ENCODE measurements around the gene PIK3C2B. TPM values are rescaled to one million over a fixed set of nuclear protein-coding genes. Genes with fewer than 3 reads are reported as not detected.

The PIK3C2B gene
- total and polyA plus RNA-seq, 4 experiments from 2014 or later, result 0.13 to 46.9 (median 23.7) TPM

DNA sequence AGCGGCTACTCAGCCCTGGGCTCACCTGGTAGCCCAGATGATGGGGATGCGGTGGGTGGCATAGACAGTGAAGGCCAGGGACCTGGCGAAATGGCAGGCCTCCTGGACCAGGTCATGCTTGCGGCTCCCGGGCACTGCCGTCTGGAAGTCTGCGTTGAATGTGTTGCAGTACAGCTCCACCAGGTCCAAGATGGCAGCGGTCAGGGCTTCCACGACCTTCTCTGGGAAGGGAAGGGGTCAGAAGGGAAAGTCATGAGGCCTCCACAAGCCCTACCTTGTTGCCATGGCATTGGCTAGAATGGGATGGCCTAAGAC lies 38.8 kb downstream of the PIK3C2B start:
- H3K27ac Mint-ChIP-seq, result peak overlapping the region in 2 of 7 donors; percentile 29 to 75
- no peaks in the 10 kb centered on the region for H3K9me3 Mint-ChIP-seq
- no peaks in the 10 kb centered on the region for H3K27me3 Mint-ChIP-seq
- H3K4me3 ChIP-seq (ENCODE audit: low read length in 2 of 2), result no peak overlapping the region
- no peak for DNase-seq
- H3K4me1 ChIP-seq (ENCODE audit: insufficient read depth, low read length), result peaks cover 50% of the 10 kb centered on the region
- ChIA-PET CTCF (ENCODE audit: partially characterized antibody) (interaction anchor here (1.4 to 16.5 kb wide), 5 partner anchors 8 to 47 kb away, joined by 4 to 209 read pairs (median 14); partner anchors contain the start of gene PIK3C2B), POLR2A (ENCODE audit: partially characterized antibody) (no interaction called here)
- H3K4me1 Mint-ChIP-seq, result peaks cover 24 to 56% (median 40%) of the 10 kb centered on the region in 4 donors
- peaks cover 47 to 59% of the 10 kb centered on the region in 2 donors for H3K36me3 Mint-ChIP-seq
- H3K9me3 ChIP-seq (ENCODE audit: control insufficient read depth in 1 of 2, low read length in 2 of 2), result no peaks in the 10 kb centered on the region
- H3K36me3 ChIP-seq (ENCODE audit: insufficient read depth, low read length), result peaks cover 27% of the 10 kb centered on the region
- H3K4me3 Mint-ChIP-seq, result no peak overlapping the region
- no peak overlapping the region for H3K27ac ChIP-seq (ENCODE audit: low read depth, low read length)
- intact Hi-C loops (cut with micrococcal nuclease), result no loop called here
- no peaks in the 10 kb centered on the region for H3K27me3 ChIP-seq (ENCODE audit: insufficient read depth, low read length)

DNA sequence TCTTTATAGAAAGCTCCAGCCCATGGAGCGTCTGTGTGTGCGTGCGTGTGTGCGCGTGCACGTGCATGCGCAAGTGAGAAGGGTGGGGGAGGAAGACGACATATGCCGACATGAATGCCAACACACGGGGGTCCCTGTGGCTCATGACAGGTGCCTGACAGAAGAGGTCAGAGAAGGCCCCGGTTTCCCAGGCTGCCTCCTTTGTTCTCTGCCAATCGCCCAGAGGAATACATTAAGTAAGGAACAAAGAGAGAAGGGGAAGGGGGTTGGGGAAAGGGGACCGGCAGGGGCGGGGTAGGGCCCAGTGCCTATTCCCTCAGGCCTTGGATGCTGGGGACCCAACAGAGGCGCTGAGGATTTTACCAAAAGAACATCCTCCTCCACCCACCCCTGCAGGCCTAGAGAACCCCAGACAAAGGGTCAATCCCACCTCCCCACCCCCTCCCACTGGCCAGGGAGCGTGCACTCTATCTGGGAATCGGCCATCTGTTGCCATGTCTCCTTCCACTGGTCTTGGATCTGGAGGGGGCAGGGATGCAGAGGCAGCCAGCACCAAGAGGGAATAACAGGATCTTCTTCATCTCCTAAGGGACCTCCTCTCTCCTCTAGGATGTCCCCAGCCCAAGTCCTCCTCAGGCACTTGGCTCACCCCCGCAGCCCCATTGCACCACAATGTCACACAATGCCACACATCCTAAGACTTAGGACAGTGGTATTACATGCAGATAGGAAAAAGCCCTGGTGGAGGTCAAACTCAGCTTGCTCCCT lies 39.4 kb downstream of the PIK3C2B start:
- DNase-seq, result no peak
- Mint-ChIP-seq H3K9me3 (no peaks in the 10 kb centered on the region), H3K4me1 (peaks cover 21 to 56% (median 39%) of the 10 kb centered on the region in 4 donors), H3K27ac (peak overlapping the region; percentile 70 to 94 (median 86)), H3K27me3 (no peaks in the 10 kb centered on the region), H3K4me3 (no peak overlapping the region), H3K36me3 (peaks cover 45 to 56% of the 10 kb centered on the region in 2 donors)
- Histone ChIP-seq H3K4me3 (ENCODE audit: low read length in 2 of 2) (no peak overlapping the region), H3K9me3 (ENCODE audit: control insufficient read depth in 1 of 2, low read length in 2 of 2) (no peaks in the 10 kb centered on the region), H3K4me1 (ENCODE audit: insufficient read depth, low read length) (peaks cover 50% of the 10 kb centered on the region), H3K27ac (ENCODE audit: low read depth, low read length) (no peak overlapping the region), H3K36me3 (ENCODE audit: insufficient read depth, low read length) (peaks cover 22% of the 10 kb centered on the region), H3K27me3 (ENCODE audit: insufficient read depth, low read length) (no peaks in the 10 kb centered on the region)
- intact Hi-C loops (cut with micrococcal nuclease), result no loop called here
- ChIA-PET POLR2A (ENCODE audit: partially characterized antibody) (interaction anchor here (1.1 to 12.8 kb wide), 2 partner anchors 40 to 51 kb away, joined by 3 to 136 read pairs; partner anchors contain the start of gene PIK3C2B), CTCF (ENCODE audit: partially characterized antibody) (interaction anchor here (1.0 to 31.3 kb wide), 6 partner anchors 7 to 48 kb away, joined by 4 to 1077 read pairs (median 24); partner anchors contain the start of gene PIK3C2B)

DNA sequence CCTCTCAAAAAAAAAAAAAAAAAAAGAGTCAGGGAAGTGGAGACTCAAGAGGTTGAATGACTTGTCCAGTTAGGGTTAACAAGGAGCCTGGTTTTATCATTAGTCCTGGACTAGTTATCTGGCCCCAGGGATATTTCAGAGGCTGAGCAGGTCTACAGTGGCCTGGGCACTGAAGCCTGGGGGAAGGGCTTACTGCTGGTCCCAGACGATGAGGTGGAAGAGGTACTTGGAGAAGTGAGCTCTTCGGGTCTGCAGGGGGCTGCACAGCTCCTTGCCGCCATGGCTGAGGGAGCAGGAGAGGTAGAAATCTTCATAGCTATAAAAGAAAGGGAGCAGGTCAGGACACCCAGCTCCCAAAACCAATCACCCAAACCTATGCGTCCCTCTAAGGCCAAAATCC lies 40.1 kb downstream of the PIK3C2B start:
- Histone ChIP-seq H3K27me3 (ENCODE audit: insufficient read depth, low read length) (no peaks in the 10 kb centered on the region), H3K4me1 (ENCODE audit: insufficient read depth, low read length) (peaks cover 48% of the 10 kb centered on the region), H3K36me3 (ENCODE audit: insufficient read depth, low read length) (peaks cover 14% of the 10 kb centered on the region), H3K27ac (ENCODE audit: low read depth, low read length) (peak overlapping the region; percentile 52), H3K9me3 (ENCODE audit: control insufficient read depth in 1 of 2, low read length in 2 of 2) (no peaks in the 10 kb centered on the region), H3K4me3 (ENCODE audit: low read length in 2 of 2) (no peak overlapping the region)
- peak overlapping the region in 5 of 8 donors; percentile 5 to 74 (median 46) for H3K4me3 Mint-ChIP-seq
- ChIA-PET CTCF (ENCODE audit: partially characterized antibody) (interaction anchor here (1.0 to 31.3 kb wide), 4 partner anchors 8 to 47 kb away, joined by 3 to 1077 read pairs (median 107); partner anchors contain the start of gene PIK3C2B), POLR2A (ENCODE audit: partially characterized antibody) (interaction anchor here (1.1 to 12.8 kb wide), 2 partner anchors 40 to 52 kb away, joined by 3 to 136 read pairs; partner anchors contain the start of gene PIK3C2B)
- H3K9me3 Mint-ChIP-seq, result no peaks in the 10 kb centered on the region
- DNase-seq, result no peak
- peak overlapping the region; percentile 70 to 94 (median 86) for H3K27ac Mint-ChIP-seq
- peaks cover 38 to 49% of the 10 kb centered on the region in 2 donors for H3K36me3 Mint-ChIP-seq
- intact Hi-C loops (cut with micrococcal nuclease), result no loop called here
- H3K27me3 Mint-ChIP-seq, result no peaks in the 10 kb centered on the region
- H3K4me1 Mint-ChIP-seq, result peaks cover 22 to 55% (median 40%) of the 10 kb centered on the region in 4 donors

DNA sequence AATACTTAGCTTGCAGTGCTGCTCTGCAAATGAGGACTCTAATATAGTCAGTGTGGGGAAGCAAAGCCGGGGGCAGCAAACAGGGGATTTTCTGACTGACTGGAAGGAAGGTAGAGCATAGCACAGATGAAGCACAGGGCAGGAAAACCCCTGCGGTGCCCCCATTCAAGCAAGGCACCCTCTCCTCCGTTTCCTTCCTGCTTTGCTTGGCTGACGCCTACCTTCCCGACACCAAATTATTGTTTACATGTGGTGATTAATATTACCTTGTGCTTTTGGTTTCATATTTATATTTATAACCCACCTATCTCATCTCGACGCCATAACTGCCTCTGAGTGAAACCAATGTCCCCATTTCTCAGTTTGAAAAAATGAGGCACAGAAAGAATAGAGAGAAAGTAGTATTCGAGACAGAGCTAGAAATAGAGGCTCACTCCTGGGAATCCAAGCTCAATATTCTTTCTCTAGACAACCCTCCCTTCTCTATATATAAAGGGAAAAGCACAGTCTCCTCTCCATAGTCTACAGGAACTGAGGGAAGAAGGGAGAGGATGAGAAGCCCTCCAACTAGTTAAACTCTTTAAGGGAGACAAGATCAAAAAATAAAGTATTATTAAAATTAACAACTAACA lies 41.3 kb downstream of the PIK3C2B start:
- Histone ChIP-seq H3K27me3 (ENCODE audit: insufficient read depth, low read length) (no peaks in the 10 kb centered on the region), H3K4me3 (ENCODE audit: low read length in 2 of 2) (peak overlapping the region in 1 of 2 donors; percentile 21), H3K9me3 (ENCODE audit: control insufficient read depth in 1 of 2, low read length in 2 of 2) (no peaks in the 10 kb centered on the region), H3K36me3 (ENCODE audit: insufficient read depth, low read length) (peaks cover 12% of the 10 kb centered on the region), H3K4me1 (ENCODE audit: insufficient read depth, low read length) (peaks cover 48% of the 10 kb centered on the region), H3K27ac (ENCODE audit: low read depth, low read length) (peak overlapping the region; percentile 76)
- H3K36me3 Mint-ChIP-seq, result peaks cover 28 to 49% of the 10 kb centered on the region in 2 donors
- H3K27ac Mint-ChIP-seq, result peak overlapping the region; percentile 86 to 98 (median 96)
- peaks cover 26 to 63% (median 43%) of the 10 kb centered on the region in 4 donors for H3K4me1 Mint-ChIP-seq
- ChIA-PET CTCF (ENCODE audit: partially characterized antibody) (interaction anchor here (0.7 to 31.3 kb wide), 5 partner anchors 20 to 354 kb away, joined by 3 to 1077 read pairs (median 3); partner anchors contain the start of gene PIK3C2B), POLR2A (ENCODE audit: partially characterized antibody) (interaction anchor here (1.0 to 12.8 kb wide), 3 partner anchors 9 to 60 kb away, joined by 4 to 136 read pairs (median 6); partner anchors contain the start of gene PIK3C2B)
- DNase-seq, result peak; percentile 79 to 96 (median 88)
- H3K4me3 Mint-ChIP-seq, result peak overlapping the region; percentile 63 to 81 (median 73)
- no peaks in the 10 kb centered on the region for H3K9me3 Mint-ChIP-seq
- H3K27me3 Mint-ChIP-seq, result no peaks in the 10 kb centered on the region
- intact Hi-C loops (cut with micrococcal nuclease), result loop anchor here (1.0 kb wide), 1 partner anchor 41 kb away; the partner anchor contains the start of gene PIK3C2B

DNA sequence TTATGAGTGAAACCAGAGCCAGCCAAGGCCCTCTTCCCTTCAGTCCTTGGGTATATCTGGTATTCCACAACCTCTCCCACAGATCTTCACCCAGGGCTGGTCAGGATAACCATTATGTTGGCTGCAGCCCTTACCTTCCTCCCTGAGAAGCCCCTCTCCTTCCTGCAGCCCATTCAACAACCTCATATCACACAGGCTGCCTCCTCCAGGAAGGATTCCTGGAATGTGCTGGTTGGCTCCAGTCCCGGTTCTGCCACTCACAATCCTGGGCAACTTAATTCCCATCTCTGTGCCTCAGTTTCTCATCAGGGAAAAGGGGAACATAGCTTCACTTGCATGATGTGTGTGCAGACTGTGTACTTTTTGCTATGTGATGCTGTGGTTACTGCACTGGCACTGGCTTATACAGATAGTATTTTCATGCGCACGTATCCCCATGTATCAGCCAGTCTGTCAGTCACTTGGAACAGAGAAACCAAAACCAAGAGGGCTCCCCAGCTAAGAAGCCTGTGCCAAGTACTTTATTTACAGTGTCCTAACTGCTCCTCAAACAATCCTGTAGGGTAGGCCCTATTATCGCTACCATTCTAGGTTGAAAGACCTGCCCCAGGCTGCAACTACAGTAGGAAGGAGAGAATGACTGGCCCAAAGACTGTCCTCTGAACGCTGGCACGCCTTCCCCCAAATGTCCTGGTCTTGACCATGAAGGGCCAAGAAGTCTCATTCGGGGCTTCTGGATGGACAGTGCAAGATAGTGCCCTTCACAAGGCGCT lies 43.1 kb downstream of the PIK3C2B start:
- ChIA-PET POLR2A (ENCODE audit: partially characterized antibody) (interaction anchor here (0.6 to 12.8 kb wide), 5 partner anchors 43 to 1206 kb away, joined by 3 to 136 read pairs (median 4); partner anchors contain the start of gene PIK3C2B), CTCF (ENCODE audit: partially characterized antibody) (interaction anchor here (16.5 to 31.3 kb wide), 2 partner anchors 18 to 50 kb away, joined by 209 to 1077 read pairs; partner anchors contain the start of gene PIK3C2B)
- Histone ChIP-seq H3K27ac (ENCODE audit: low read depth, low read length) (peak overlapping the region; percentile 76), H3K9me3 (ENCODE audit: control insufficient read depth in 1 of 2, low read length in 2 of 2) (no peaks in the 10 kb centered on the region), H3K4me1 (ENCODE audit: insufficient read depth, low read length) (peaks cover 50% of the 10 kb centered on the region), H3K36me3 (ENCODE audit: insufficient read depth, low read length) (peaks cover 5% of the 10 kb centered on the region), H3K4me3 (ENCODE audit: low read length in 2 of 2) (no peak overlapping the region), H3K27me3 (ENCODE audit: insufficient read depth, low read length) (no peaks in the 10 kb centered on the region)
- H3K4me3 Mint-ChIP-seq, result peak overlapping the region in 3 of 8 donors; percentile 4 to 42 (median 39)
- H3K4me1 Mint-ChIP-seq, result peaks cover 24 to 72% (median 48%) of the 10 kb centered on the region in 4 donors
- peak overlapping the region; percentile 86 to 97 (median 90) for H3K27ac Mint-ChIP-seq
- peaks cover 25 to 50% of the 10 kb centered on the region in 2 donors for H3K36me3 Mint-ChIP-seq
- no peaks in the 10 kb centered on the region for H3K27me3 Mint-ChIP-seq
- intact Hi-C loops (cut with micrococcal nuclease), result no loop called here
- no peaks in the 10 kb centered on the region for H3K9me3 Mint-ChIP-seq
- no peak for DNase-seq

DNA sequence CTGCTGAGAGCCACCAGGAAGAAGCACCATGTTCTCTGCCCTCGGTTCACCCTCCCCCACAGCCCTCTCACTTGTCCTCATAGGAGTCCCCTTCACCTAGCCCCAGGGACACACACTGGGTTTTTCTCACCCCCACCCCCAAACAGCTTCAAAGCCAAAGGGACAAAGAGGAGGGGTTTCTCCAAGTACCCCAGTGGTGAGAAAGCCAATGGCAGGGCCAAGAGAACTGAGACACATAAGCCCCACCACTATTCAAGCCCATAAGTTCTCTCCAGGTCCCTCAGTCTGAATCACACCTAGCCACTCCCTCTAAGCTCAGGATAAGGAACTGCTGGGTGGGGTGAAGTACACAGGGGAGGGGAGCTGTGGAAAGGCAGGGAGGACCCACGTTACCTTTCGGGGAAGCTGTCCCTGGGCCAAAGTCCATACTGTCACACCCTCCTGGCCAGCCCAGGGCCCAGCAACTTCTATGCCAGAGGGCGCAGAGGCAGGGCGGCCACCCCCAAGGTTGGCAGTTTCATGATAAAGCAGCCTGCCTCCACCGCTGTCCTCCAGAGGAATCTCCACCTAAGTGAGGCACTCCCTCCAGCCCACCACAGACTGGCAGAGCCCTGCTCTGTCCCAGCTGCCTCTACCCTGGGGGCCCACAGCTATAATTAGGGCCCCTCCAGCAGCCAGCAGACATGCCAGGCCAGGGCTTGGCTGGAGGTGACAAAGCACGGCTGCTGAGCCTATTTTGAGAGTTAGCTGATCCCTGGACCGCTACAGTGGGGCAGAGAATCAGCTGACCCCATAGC lies 43.9 kb downstream of the PIK3C2B start:
- H3K27ac Mint-ChIP-seq, result peak overlapping the region; percentile 86 to 97 (median 91)
- Histone ChIP-seq H3K36me3 (ENCODE audit: insufficient read depth, low read length) (peaks cover 3% of the 10 kb centered on the region), H3K9me3 (ENCODE audit: control insufficient read depth in 1 of 2, low read length in 2 of 2) (no peaks in the 10 kb centered on the region), H3K27ac (ENCODE audit: low read depth, low read length) (peak overlapping the region; percentile 76), H3K4me3 (ENCODE audit: low read length in 2 of 2) (no peak overlapping the region), H3K4me1 (ENCODE audit: insufficient read depth, low read length) (peaks cover 56% of the 10 kb centered on the region), H3K27me3 (ENCODE audit: insufficient read depth, low read length) (no peaks in the 10 kb centered on the region)
- ChIA-PET CTCF (ENCODE audit: partially characterized antibody) (interaction anchor here (2.4 to 31.3 kb wide), 3 partner anchors 12 to 51 kb away, joined by 8 to 1077 read pairs (median 209); partner anchors contain the start of gene PIK3C2B), POLR2A (ENCODE audit: partially characterized antibody) (interaction anchor here (0.6 to 12.8 kb wide), 6 partner anchors 13 to 1207 kb away, joined by 3 to 136 read pairs (median 4); partner anchors contain the start of genes MDM4 and PIK3C2B)
- H3K27me3 Mint-ChIP-seq, result no peaks in the 10 kb centered on the region
- no peaks in the 10 kb centered on the region for H3K9me3 Mint-ChIP-seq
- peaks cover 27 to 78% (median 53%) of the 10 kb centered on the region in 4 donors for H3K4me1 Mint-ChIP-seq
- peaks cover 28 to 53% of the 10 kb centered on the region in 2 donors for H3K36me3 Mint-ChIP-seq
- DNase-seq, result peak in 1 of 5 donors; percentile 35
- intact Hi-C loops (cut with micrococcal nuclease), result no loop called here
- H3K4me3 Mint-ChIP-seq, result peak overlapping the region in 2 of 8 donors; percentile 15 to 20

Data from CD4-positive, alpha-beta memory T cell (primary cell).